Occipital lobe (tissue), 2 donors: ENCODE measurements around the gene GPR153. TPM values are rescaled to one million over a fixed set of nuclear protein-coding genes. Genes with fewer than 3 reads are reported as not detected.
"Not testable (repeated sequence)": the region's sequence is repeated elsewhere in the genome, so short reads cannot be mapped to it uniquely, and the experiment has no call there.

Source experiments
- DNase-seq: peaks from one replicate; lab custom pipeline; 2025; lab: John Stamatoyannopoulos, UW
- total RNA-seq: library from RNA; depleted of rRNA; stranded (reverse); fragments of >200 nt; gene quantifications from one replicate; pipeline ENCODE4 v1.2.3, GENCODE V29; 2014

The GPR153 gene
- total RNA-seq, 1 donor from 2014 or later = 25.3 TPM

DNA sequence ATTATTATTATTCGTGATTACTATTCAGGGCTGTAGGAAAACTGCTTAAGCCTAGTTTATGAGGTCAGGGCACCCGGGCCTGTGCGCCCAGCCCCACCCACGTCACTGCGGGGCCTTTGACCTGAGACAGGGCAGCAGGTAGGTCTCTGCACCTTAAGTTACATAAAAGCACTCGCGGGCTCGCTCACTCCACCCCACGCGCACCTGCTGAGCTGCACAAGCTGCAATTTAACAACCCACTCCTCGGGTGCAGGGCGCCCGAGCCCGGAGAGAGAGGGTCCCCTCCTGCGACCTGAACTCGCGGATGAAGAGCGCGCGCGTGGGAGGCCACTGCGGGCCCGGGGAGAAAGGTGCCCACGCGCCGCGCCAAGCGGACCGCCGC lies 25.6 kb downstream of the GPR153 start:
- DNase-seq = no peak

DNA sequence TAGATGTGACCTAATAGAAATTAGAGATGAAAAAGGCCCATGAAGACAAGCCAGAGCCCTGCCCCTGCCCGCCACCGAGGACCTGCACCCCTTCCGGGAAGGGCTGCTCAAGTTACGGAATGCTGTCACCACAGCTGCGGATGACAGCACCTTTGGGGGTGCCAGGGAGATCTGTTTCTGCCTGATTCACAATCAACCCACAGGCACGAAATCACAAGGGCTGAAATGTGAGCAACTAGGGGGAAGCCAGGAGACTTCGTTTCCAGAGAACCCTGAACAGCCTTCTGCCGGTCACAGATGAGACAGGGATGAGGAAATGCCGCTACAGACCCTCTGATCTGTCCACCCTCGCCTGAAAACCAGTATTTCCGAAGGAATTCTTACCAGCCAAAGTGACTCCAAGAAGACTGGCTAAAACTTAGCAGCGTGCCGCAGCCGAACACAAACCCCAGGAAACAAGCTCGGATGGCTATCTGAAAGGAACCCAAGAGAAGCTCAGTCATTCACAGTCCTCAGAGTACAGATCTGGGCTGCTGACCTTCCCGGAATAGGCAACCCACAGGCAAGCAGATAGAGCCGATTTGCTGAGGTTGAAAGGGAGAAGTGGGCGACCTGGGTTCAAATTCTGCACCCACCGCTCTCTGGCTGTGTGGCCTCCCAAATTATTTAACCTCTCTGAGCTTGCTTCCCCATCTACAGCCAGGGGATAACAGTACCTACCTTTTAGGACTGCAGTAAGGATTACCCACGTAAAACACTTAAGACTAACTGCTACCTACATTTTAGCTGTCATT lies 26.2 kb downstream of the GPR153 start:
- no peak for DNase-seq

GRCh38 chr1:6233376-6233775 lies 27.5 kb downstream of the GPR153 start:
- no peak for DNase-seq

- no peak for DNase-seq
Observed at GRCh38 chr1:6225651-6226050, 35.2 kb downstream of the GPR153 start.

GRCh38 chr1:6224718-6225117 lies 36.2 kb downstream of the GPR153 start:
- DNase-seq = no peak

- no peak for DNase-seq
Observed at GRCh38 chr1:6223617-6224016, 37.3 kb downstream of the GPR153 start.

DNA sequence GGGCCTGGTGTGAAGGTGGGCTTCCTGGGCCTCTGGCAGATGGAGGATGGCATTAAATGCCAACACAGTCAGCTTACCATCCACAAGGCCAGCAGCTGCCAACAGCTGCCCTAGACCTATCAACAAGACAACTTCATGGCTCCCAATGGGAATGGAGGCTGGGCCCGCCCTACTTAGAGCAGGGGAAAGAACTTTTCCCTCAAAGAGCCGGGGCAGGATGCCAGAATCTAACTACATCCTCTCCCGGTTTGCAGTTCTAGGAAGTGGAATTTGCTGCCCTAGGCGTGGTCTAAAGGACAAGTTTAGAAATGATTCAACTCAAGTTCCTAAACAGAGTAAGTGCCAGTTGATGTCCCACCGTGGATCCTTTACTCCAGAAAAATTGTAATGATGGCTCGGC lies 38.3 kb downstream of the GPR153 start:
- no peak for DNase-seq

GRCh38 chr1:6221210-6221784 lies 39.6 kb downstream of the GPR153 start:
- no peak for DNase-seq

- DNase-seq = no peak
Observed at GRCh38 chr1:6220236-6220635, 40.7 kb downstream of the GPR153 start.

DNA sequence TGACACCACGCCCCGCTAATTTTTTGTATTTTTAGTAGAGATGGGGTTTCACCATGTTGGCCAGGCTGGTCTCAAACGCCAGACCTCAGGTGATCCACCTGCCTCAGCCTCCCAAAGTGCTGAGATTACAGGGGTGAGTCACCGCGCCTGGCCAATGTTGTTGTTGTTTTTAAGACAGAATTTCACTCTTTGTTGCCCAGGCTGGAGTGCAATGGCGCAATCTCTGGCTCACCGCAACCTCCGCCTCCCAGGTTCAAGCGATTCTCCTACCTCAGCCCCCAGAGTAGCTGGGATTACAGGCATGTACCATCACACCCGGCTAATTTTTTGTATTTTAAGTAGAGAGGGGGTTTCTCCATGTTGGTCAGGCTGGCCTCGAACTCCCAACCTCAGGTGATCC lies 41.3 kb downstream of the GPR153 start:
- not testable (repeated sequence) for DNase-seq

- no peak for DNase-seq
Observed at GRCh38 chr1:6218375-6219164, 42.3 kb downstream of the GPR153 start.

GRCh38 chr1:6212193-6212959 lies 48.5 kb downstream of the GPR153 start:
- DNase-seq = no peak

GRCh38 chr1:6211731-6212130 lies 49.2 kb downstream of the GPR153 start:
- DNase-seq = no peak

GRCh38 chr1:6210591-6211355 lies 50.1 kb downstream of the GPR153 start:
- no peak for DNase-seq

DNA sequence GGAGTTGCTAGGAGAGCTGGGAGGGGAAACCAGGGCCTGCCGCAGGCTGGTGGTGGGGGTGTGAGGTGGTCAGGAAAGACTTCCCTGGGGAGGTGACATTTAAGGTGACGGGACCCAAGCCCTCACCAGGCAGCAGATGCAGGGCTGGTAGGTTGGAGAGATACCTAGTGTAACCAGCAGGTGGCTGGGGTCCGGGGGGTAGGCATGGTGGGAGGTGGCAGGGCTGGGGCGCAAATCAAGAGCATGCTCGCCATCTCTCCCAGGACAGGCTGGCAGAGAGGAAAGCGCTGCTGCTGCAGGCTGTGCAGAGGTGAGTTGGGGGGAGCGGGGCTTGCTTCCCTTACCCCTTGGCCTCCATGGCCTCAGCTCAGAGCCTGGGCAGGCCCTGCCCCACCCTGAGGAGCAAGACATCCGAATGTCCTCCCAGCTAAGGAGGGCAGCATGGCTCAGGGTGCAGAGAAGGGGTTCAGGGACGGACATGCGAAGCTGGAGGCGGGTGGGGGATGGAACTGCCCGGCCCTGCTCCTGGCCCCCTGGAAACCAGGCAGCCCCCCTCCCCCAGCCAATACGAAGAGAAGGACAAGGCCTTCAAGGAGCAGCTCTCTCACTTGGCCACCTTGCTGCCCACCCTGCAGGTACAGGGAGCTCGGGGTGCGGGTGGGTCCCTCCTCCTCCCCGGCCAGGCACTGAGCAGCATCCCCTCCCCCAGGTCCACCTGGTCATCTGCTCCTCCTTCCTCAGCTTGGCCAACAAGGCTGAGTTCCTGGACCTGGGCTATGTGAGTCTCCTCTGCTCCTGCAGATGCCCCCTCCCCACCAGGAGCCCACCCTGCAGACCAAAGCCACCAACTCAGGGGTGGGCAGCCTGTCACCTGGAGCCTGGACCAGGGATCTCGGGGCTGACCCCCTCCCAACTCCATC lies 51.0 kb downstream of the GPR153 start:
- DNase-seq = no peak

DNA sequence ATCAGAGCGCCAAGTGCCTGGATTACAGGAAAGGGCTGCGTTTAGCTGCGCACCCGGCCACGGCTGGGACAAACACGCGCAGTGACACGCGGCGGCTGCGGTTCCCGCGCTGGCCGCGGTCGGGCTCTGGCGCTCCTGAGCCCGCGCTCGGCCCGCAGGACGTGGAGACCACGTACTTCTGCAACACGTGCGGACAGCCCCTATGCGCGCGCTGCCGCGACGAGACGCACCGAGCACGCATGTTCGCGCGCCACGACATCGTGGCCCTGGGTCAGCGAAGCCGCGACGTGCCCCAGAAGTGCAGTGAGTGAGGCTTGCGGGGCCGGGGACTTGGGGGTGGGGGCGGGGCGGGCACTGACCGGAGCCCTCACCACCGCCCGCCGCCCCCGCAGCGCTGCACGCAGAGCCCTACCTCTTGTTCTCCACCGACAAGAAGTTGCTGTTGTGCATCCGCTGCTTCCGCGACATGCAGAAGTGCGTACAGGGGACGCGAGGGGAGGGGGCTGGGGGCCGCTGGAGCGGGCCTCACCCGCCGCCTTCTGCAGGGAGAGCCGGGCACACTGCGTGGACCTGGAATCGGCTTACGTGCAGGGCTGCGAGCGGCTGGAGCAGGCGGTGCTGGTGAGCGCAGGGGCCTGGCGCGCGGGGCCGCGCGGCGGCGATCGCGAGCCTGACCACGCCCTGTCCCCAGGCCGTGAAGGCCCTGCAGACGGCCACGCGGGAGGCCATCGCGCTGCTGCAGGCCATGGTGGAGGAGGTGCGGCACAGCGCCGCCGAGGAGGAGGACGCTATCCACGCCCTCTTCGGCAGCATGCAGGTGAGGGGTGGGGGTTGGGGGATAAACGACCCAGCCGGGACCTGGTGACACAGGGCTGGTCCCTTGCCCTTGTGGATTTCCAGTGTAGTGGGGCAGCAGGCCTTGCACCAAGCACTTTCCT lies 51.9 kb downstream of the GPR153 start:
- peak; percentile 43 for DNase-seq

DNA sequence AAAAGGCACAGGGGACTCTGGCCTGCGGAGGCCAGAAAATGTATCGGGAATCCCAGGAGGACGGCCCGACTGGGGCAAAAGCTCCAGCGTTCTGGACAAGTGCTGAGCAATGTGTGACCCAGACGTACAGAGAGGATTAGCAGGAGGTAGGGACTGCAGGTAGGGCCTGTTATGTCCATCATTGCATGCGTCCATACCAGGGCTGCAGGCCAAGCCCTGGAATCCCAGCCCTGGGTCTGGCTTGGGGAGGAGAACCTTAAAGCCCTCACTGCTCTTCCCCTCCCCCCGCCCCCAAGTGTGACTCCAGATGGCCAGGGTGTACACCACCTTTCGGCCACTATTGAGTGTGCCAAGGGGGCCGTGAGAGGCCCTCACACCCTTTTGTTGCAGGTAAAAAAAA lies 53.0 kb downstream of the GPR153 start:
- no peak for DNase-seq

GRCh38 chr1:6207075-6207885 lies 53.6 kb downstream of the GPR153 start:
- DNase-seq = no peak
